Posterior vena cava (tissue), 2 donors: ENCODE data around the gene PRR29. TPM values are rescaled to one million over a fixed set of nuclear protein-coding genes. Genes with fewer than 3 reads are reported as not detected.

Experiments used
- DNase-seq: peaks from one replicate; pipeline ENCODE4 v3.0.0-alpha.2; 2020; ENCODE audit warnings: low spot score
- intact Hi-C, 2 donors: fragments of 100-400 bp; cut with DNase I; formaldehyde crosslinking; loops; one replicate each; pipeline versions ENCODE4 v1.14.1 to v1.14.2; 2022 to 2023
- total RNA-seq, 2 donors: library from RNA; stranded (reverse); fragmentation: NEBNext Ultra II Directional; extraction: Animal tissue kit (Norgen Biotek cat#: 25700); gene quantifications; one replicate each; pipeline ENCODE4 v1.2.1, GENCODE V29; 2021
- donor health status: DM: yes; HTN: yes; CAD: no.
- donor health status: DM: yes; HTN: yes; CAD: no.

The PRR29 gene
- total RNA-seq, 2 donors from 2014 or later = 0.29 to 0.69 TPM

DNA sequence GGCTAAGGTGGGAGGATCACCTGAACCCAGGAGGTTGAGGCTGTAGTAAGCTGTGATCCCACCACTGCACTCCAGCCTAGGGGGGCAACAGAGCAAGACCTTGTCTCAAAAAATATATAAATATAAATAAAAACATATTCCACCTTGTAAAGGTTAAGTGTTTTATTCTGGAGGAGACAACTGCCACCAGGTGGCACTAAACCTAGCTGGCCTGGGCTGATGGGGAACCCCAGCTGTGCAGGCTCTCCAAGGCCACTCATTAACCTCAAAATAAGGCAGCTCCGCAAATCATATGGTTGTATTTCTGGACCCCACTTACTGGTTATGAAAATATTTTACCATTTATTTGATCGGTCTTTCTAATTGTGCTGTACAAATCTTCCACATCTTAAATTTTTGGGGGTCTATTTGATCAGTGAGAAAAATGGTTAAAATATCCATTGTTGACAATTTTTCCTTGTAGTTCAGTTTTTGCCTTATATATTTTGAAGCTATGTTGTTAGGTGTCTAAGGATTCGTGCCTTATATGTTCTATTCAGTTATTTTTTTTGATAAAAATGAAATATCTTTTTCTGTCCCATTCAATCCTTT lies 30.8 kb downstream of the PRR29 start:
- DNase-seq = no peak
- intact Hi-C loops = loop anchor here (1.0 to 10.0 kb wide), 5 partner anchors 94 to 256 kb away; partner anchors contain the start of genes CD79B (in 1 of the 2), CSHL1 (in 1 of the 2) and GH1 (in 1 of the 2)

- DNase-seq = no peak
- intact Hi-C loops = no loop called here
Measured at GRCh38 chr17:64032081-64032480, 33.9 kb downstream of the PRR29 start.

DNA sequence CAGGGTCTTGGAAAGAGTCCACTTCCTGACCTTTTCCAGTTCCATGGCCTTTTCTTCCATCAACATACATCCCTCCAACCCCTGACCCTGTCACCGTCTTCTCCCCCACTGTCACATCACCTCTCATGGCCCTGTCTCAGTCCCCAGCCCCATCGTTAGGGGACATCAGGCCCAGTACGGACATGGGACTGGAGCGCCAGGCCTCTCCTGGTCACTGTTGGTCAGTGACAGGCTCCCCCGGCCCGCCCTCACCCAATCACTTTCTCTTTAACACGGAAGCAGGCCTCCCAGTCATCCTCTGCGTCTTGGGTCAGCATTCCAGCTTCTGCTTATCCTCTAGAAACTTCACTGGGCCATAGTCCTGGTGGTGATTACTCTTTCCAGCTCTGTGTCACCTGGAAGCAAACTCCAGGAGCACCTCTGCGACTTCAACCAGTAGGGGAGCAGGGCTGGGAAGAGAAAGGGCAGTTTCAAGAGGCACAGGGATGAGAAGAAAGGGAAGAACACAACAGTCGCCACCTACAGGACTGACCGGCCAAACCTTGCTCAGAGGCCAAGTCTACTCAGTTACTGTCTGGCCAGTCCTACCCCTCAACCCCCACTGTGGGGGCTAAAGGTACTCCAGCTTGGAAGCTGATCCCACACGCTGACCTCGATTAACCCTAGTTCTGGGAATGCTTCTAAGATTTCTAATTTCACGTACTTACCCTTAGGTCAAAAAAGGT lies 38.2 kb downstream of the PRR29 start:
- intact Hi-C loops = no loop called here
- no peak for DNase-seq

DNA sequence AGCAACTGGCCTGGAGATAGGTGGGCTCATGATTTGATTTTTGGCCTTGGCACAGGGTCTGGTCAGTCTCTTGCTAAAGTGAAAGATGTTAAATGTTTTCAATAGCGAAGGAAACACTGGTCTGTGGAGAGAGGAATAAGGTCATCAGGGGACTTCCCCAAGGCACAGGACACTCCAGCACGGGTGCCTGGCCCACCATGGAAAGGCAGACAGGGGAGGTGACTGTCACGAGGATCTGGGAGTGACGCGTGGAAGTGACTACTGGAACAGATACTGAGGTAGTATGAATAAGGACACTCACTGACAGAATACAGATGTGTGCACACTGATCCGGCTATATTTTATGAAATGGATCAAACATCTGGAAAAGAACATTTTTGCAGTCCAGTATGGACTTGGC lies 39.0 kb downstream of the PRR29 start:
- no peak for DNase-seq
- intact Hi-C loops = no loop called here

- DNase-seq = no peak
- intact Hi-C loops = no loop called here
Measured at GRCh38 chr17:64037802-64038201, 39.7 kb downstream of the PRR29 start.

- DNase-seq = no peak
Measured at GRCh38 chr17:64038331-64039105, 40.4 kb downstream of the PRR29 start.

DNA sequence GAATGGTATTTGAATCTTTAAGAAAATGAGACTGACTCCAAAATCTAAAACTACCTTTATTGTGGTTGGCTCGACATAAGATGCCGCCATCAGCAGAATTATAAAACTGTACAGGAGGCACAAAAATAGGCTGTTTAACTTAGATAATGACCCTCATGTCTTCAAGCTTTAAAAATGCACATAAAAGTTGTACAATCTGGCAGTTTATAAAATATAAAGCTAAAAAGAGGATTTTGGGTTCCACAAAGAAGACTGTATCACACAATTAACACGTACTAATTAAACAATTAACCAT lies 40.9 kb downstream of the PRR29 start:
- DNase-seq = no peak
- intact Hi-C loops = no loop called here

More at GRCh38 chr17:64038331-64039105, 40.4 kb downstream of the PRR29 start:
- intact Hi-C loops = no loop called here

DNA sequence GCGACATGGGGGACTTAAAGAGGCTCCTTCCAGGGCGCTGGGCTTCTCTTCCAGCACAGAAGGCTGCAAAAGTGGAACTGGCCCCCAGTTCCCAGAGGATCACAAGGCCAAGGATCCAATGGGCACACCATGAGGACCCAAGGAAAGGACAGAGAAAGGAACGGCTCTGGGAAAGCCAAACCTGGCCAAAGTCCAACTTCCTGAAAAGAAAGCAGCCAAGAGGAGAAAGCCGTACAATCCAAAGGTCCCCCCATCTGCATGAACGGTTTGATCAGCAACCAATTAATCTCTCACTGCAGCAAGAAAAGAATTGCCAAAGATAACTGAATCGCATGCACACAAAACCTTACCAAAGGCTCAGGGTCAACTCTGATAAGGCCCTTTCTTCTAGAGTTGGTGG lies 42.1 kb downstream of the PRR29 start:
- intact Hi-C loops = no loop called here
- no peak for DNase-seq

GRCh38 chr17:64041912-64042311 lies 43.8 kb downstream of the PRR29 start:
- intact Hi-C loops = no loop called here
- no peak for DNase-seq

- DNase-seq = no peak
- intact Hi-C loops = no loop called here
Measured at GRCh38 chr17:64042700-64043485, 44.7 kb downstream of the PRR29 start.

DNA sequence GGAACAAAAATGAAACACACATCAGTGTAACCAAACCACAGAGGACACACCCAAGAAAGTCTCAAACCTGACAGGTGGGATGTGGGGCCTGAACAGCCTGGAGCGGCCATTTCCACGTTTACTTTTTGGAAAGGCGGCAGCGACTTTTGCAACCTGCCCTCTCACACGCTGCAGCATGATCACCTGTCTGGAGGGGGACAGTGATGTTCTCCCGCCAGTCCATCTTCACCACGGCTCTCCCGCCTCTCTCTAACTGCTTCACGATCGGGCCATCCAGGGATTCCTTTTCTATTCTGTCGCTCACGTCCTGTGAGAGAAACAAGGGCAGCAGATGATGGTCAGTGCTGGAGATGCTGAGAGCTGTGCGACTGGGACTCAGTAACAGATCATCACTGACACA lies 47.0 kb downstream of the PRR29 start:
- no peak for DNase-seq
- intact Hi-C loops = no loop called here

DNA sequence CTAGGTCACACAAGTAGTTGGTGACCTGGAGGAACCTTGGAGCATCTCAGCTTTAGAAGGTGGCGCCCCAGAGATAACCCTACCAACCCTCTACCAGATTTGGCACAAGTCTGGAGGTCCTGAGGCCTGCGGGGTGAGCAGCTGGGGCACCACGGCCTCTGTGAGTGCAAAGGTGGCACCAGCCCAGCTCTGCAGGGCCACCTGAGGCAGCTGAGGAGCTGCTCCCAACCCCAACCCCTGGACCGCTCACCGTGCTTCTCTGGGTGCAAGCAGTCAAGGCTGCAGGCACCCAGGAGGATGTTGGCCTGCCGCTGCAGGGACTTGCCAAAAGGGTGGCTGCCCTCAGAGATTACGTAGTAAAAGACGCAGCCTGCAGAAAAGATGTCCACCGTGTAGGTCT lies 50.7 kb downstream of the PRR29 start:
- no peak for DNase-seq
- intact Hi-C loops = no loop called here

DNA sequence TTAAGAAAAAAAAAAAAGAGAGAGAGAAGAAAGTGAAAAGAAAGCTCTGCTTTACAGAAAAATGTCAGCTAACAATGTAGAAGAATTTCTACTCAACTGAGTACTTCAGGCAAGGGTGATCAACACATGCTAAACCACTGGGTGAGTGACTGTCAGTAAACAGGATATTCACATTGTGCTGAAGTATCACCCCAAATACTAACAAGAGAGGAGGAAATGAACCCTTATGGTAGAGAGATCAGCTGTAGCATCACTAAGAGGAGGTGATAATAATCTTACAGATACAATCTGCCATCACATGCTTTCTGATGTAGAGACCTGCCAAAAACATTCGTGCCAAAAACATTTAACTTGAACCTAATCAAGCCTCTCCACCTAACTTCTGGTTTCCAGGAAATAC lies 53.0 kb downstream of the PRR29 start:
- intact Hi-C loops = no loop called here

DNA sequence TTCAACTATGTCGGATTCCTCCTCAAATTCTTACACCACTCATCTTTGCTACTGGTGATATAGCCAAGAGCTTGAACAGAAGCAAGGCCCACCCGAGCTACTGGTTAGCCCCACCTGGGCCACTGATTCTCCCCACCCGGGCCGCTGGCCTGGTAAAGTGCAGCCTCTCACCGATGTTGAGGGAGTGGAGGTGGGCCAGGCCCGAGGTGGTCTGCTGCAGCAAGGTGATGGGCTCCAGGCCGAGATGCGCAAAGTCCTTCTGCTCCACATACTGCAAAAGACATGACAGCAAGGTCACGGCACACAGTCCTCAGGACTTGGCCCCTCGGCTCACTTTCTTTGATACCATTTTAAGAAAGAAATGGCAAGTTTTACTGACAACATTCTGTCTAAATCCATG lies 55.0 kb downstream of the PRR29 start:
- DNase-seq = no peak
- intact Hi-C loops = no loop called here

More for the DNA sequence above, 53.0 kb downstream of the PRR29 start:
- DNase-seq = no peak

Other genes starting within 250 kb of the PRR29 start
- 10 to 100 TPM; 52.5 to 58.5 TPM for gene CCDC47, start 224.8 kb upstream of the PRR29 start, total RNA-seq
- gene DDX42, start 224.2 kb upstream of the PRR29 start, total RNA-seq = 10 to 100 TPM; 80.9 to 89.7 TPM
- gene PSMC5, start 170.9 kb upstream of the PRR29 start, total RNA-seq = 100 to 1,000 TPM in 1 of 2 donors, 10 to 100 TPM in 1; 94.8 to 104 TPM
- 10 to 100 TPM; 25.2 to 26.0 TPM for gene FTSJ3, start 170.7 kb upstream of the PRR29 start, total RNA-seq
- 10 to 100 TPM; 45.6 to 76.9 TPM for gene SMARCD2, start 155.7 kb upstream of the PRR29 start, total RNA-seq
- gene CSH2, start 124.7 kb upstream of the PRR29 start, total RNA-seq = not detected
- gene GH2, start 116.4 kb upstream of the PRR29 start, total RNA-seq = not detected
- not detected for gene CSH1, start 101.8 kb upstream of the PRR29 start, total RNA-seq
- gene CSHL1, start 87.1 kb upstream of the PRR29 start, total RNA-seq = not detected
- not detected for gene GH1, start 79.5 kb upstream of the PRR29 start, total RNA-seq
- gene CD79B, start 66.0 kb upstream of the PRR29 start, total RNA-seq = 1 to 10 TPM; 5.1 to 5.5 TPM
- gene SCN4A, start 25.4 kb upstream of the PRR29 start, total RNA-seq = 1 to 10 TPM in 1 of 2 donors, under 1 TPM in 1; 0.76 to 2.2 TPM
- 10 to 100 TPM; 26.7 to 36.4 TPM for gene ICAM2, start 22.3 kb downstream of the PRR29 start, total RNA-seq
- 10 to 100 TPM; 17.2 to 18.6 TPM for gene ERN1, start 131.8 kb downstream of the PRR29 start, total RNA-seq